GM13977 (cell line): Measurements from ENCODE around the gene TUBA4B.
"Not testable (repeated sequence)": the region's sequence is repeated elsewhere in the genome, so short reads cannot be mapped to it uniquely, and the experiment has no call there.

Source experiments
- DNase-seq: peaks from one replicate; pipeline ENCODE4 v3.0.0; 2012; ENCODE audit warnings: low spot score
- CTCF ChIP-seq: IDR thresholded peaks from 2 replicates; pipeline ENCODE4 v1.5.1; 2012; ENCODE audit warnings: mild to moderate bottlenecking, control low read depth; ENCODE audit not compliant: insufficient read depth; ENCODE audit errors: extremely low read depth, missing control alignments
- in situ Hi-C: fragments of 300-500 bp; cut with MboI; formaldehyde crosslinking; loops from one replicate; pipeline ENCODE4 v1.12.0; 2022; ENCODE audit warnings: low sequenced_read_pairs, low pct_unique_long_range_greater_than_20kb, mixed read lengths, inconsistent platforms; ENCODE audit not compliant: unreplicated experiment

TUBA4B gene

GRCh38 chr2:219252570-219252899, 508 bp upstream of the TUBA4B start:
- in situ Hi-C loops = no loop called here

DNA sequence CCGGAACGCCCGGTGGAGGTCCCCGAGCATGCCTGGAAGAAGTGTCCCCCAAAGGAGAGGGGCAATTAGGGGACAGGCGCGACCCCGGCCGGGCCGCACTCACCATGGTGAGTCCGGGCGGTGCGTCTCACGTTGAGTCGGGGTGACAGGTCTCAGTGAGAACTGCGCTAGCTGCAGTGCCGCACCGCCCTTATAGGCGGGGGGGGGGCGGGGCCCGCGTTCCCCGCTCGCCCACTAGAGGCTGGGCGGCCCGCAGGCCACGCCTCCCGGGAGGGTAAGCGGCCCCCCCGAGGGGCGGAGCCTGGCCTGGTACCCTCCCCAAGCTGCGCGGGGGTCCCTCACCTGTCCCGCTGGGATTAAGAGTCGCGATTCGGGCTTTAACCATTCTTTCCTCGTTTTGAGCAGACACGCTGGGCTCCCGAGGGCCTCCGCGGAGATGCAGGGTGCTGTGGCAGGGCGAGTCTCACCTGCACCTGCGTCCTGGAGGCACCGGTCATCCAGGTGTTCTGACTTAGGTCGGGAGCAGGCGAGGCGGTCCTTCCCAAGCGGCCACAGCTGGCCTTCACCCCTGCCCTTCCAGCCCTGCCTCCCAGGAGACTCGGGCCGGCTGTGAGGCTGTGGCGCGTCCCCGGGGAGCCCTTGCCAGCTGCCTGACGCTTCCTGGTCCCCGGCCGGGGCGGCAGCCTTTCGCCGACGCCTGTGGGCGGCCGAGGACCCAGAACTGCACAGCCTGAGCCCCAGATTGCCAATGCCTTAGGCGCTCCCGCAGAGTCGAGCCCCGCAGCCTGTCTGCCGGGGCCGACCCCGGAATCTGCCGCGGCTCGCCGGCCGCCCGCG, 928 bp downstream of the TUBA4B start, which contains the start of gene TUBA4A:
Gene TUBA4A, minus strand, starts transcription at position 166 of the 837 bp plus-strand sequence. Its CDS starts 60 bp downstream, at position 106.
- in situ Hi-C loops = no loop called here
- peak; percentile 98 for DNase-seq
- TF ChIP-seq CTCF = no peak

More at GRCh38 chr2:219252570-219252899, 508 bp upstream of the TUBA4B start:
- no peak for TF ChIP-seq CTCF
- DNase-seq = no peak

DNA sequence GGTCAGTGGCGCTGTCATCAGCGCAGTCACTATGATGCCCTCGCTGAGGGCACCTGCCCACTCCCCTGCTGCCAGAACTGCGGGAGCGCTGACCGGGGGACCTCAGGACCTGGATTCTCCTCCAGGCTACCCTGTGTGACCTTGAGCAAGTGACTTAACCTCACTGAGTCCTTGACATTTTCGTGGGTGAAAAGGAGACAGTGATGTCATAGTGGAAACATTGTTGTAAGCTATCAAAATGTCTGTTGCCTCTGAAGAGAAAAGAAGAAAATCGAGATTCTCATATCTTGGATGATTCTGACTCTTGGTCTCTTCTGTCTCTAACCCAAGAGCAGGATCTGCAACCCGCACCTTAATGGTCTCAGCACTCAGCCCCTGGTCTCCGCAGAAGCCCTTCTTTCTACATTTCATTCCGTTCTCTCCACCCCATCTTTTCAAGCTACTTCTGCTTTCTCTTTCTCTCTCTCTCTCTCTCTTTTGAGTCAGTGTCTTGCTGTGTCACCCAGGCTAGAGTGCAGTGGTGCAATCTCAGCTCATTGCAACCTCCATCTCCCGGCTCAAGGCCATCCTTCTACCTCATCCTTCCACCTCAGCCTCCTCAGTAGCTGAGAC, 1.7 kb downstream of the TUBA4B start:
- TF ChIP-seq CTCF = no peak
- peak; percentile 56 for DNase-seq
- in situ Hi-C loops = no loop called here

GRCh38 chr2:219258942-219259341, 5.9 kb downstream of the TUBA4B start:
- in situ Hi-C loops, DNase-seq: not testable (repeated sequence)

- TF ChIP-seq CTCF = no peak
- no peak for DNase-seq
- in situ Hi-C loops = no loop called here
Measured at GRCh38 chr2:219261024-219261855, 8.2 kb downstream of the TUBA4B start.

DNA sequence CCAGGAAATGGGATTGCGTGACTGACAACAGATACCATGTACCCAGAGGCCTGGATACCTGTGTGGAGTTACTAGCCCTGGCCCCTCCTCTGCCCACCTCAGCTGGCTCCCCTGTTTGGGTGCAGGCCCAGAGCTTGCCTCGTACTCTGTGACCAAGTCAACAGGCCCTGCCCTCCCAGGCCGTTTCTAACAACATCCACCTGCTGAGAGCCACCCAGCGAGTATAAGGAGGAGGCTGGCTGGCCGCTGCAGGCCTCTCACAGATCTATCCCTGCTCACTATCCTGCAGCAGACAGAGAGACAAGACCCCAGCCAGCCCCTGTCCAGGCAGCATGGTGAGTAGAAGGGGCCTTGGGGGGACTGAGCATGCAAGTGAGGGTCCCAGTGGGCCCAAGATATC, 13.2 kb downstream of the TUBA4B start:
- TF ChIP-seq CTCF = no peak
- in situ Hi-C loops = no loop called here
- DNase-seq = no peak

DNA sequence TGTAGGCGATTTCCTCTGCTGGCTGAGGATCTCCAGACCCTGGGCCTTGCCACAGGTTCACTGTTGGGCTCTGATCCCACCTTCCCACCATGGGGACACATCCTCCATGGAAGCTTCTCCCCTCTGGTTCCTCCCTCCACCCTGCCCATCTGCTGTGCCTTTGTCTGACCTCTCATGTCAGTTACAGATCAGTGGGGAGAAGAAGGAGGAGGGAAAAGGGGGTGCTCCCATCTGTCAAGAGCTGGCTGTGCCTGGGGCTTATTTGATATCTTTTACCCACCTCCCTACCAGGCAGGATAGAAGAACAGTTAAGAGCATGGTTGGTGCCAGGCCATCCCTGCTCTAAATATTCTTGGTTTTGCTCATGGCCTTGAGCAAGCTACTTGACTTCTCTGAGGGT, 13.8 kb downstream of the TUBA4B start:
- in situ Hi-C loops = no loop called here
- TF ChIP-seq CTCF = no peak
- no peak for DNase-seq
